Duodenal mucosa (tissue), 2 donors: ENCODE results near the gene YBX3.

ENCODE experiments used
- H3K27ac ChIP-seq: one replicate; pipeline ENCODE4 v1.7.0; 2013; ENCODE audit warnings: low read depth, low read length
- H3K27me3 ChIP-seq, 2 donors: one replicate each; pipeline ENCODE4 v1.7.0; 2013; ENCODE audit warnings: low read length in 2 of 2, control low read depth in 1 of 2; ENCODE audit not compliant: insufficient read depth in 2 of 2, control insufficient read depth in 1 of 2
- H3K36me3 ChIP-seq, 2 donors: one replicate each; pipeline ENCODE4 v1.7.0; 2013; ENCODE audit warnings: low read length in 2 of 2, control low read depth in 1 of 2; ENCODE audit not compliant: insufficient read depth in 2 of 2, control insufficient read depth in 1 of 2
- H3K4me1 ChIP-seq, 2 donors: one replicate each; pipeline ENCODE4 v1.7.0; 2013; ENCODE audit warnings: low read length in 2 of 2, control low read depth in 1 of 2; ENCODE audit not compliant: insufficient read depth in 2 of 2, control insufficient read depth in 1 of 2
- H3K4me3 ChIP-seq, 2 donors: one replicate each; pipeline ENCODE4 v1.7.0; 2013; ENCODE audit warnings: low read length in 2 of 2, low read depth in 1 of 2
- H3K9ac ChIP-seq, 2 donors: one replicate each; pipeline ENCODE4 v1.7.0; 2013; ENCODE audit warnings: low read length in 2 of 2, low read depth in 1 of 2
- H3K9me3 ChIP-seq, 2 donors: one replicate each; pipeline ENCODE4 v1.7.0; 2013; ENCODE audit warnings: low read length in 2 of 2, control low read depth in 1 of 2; ENCODE audit not compliant: control insufficient read depth in 1 of 2

YBX3 gene

DNA sequence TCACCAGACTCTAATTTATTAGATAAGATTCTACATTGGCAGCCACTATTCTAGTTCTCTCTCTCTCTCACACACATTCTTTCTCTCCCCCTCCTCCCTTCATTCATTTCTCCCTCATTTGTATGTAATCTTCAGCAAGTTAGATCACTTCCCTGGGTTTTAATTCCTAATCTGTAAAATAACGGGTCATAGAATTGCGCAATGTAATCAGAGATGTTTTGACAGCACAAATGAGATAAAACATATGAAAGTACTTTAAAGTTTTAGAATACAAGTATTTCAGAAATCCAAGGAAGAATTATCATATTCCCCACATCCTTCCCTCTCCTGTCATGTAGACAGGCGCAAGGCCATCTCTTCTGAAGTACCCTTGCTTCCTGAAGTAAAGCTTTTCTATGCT, 70.9 kb downstream of the YBX3 start:
- no peak overlapping the region for H3K27ac ChIP-seq
- H3K9ac ChIP-seq = no peak overlapping the region
- H3K27me3 ChIP-seq = no peaks in the 10 kb centered on the region
- H3K4me1 ChIP-seq = no peaks in the 10 kb centered on the region
- peaks cover 0 to under 1% of the 10 kb centered on the region in 2 donors for H3K9me3 ChIP-seq
- H3K4me3 ChIP-seq = no peak overlapping the region
- no peaks in the 10 kb centered on the region for H3K36me3 ChIP-seq
